Panc1 (cell line): ENCODE data around the gene SPEF1. TPM values are rescaled to one million over a fixed set of nuclear protein-coding genes. Genes with fewer than 3 reads are reported as not detected.

Experiments used
- ATAC-seq: fragments of 200-7000 bp; cut with Tn5 transposase; 2 replicates; pipeline ENCODE4 v1.9.1; 2020; ENCODE audit warnings: mild to moderate bottlenecking, moderate library complexity
- BruUV-seq: library from RNA; stranded (reverse); fragments of 400-500 nt; replicated peaks from 2 replicates; lab custom pipeline; 2021; lab: Mats Ljungman, UMichigan
- CTCF ChIA-PET: fragments of 300-600 bp; sonication (Branson Sonifier 250); formaldehyde crosslinking; loops from one replicate; lab custom pipeline; 2022; ENCODE audit warnings: antibody characterized with exemption; lab: Charles Lee
- POLR2A ChIA-PET: fragments of 300-600 bp; sonication (Branson Sonifier 250); formaldehyde crosslinking; loops from one replicate; lab custom pipeline; 2022; ENCODE audit warnings: antibody characterized with exemption; lab: Charles Lee
- DNase-seq: peaks from one replicate; pipeline ENCODE4 v3.0.0-alpha.2; 2010; ENCODE audit warnings: low read depth, low spot score
- H3K27ac ChIP-seq: 2 replicates; pipeline ENCODE4 v1.5.1; 2011; ENCODE audit warnings: mild to moderate bottlenecking, low read length, inconsistent platforms
- H3K27me3 ChIP-seq: fragments of 200-500 bp; sonication (Bioruptor generic); 2 replicates; pipeline ENCODE4 v1.6.0; 2014; ENCODE audit warnings: low read length, inconsistent platforms; ENCODE audit not compliant: control insufficient read depth, insufficient read depth
- H3K36me3 ChIP-seq: fragments of 200-500 bp; sonication (Bioruptor generic); 2 replicates; pipeline ENCODE4 v1.5.1; 2014; ENCODE audit warnings: inconsistent platforms, mild to moderate bottlenecking, low read length, moderate library complexity; ENCODE audit not compliant: control insufficient read depth, insufficient read depth
- H3K4me1 ChIP-seq: 2 replicates; pipeline ENCODE4 v1.5.1; 2011; ENCODE audit warnings: inconsistent platforms, mild to moderate bottlenecking, low read length, moderate library complexity; ENCODE audit not compliant: control insufficient read depth, insufficient read depth
- H3K4me3 ChIP-seq, 2 experiments: 2 replicates each; pipeline ENCODE4 v1.5.1; 2011 to 2012; ENCODE audit warnings: low read depth in 2 of 2, low read length in 2 of 2, mild to moderate bottlenecking in 2 of 2, inconsistent platforms in 1 of 2, moderate library complexity in 1 of 2
- H3K9me3 ChIP-seq: fragments of 200-500 bp; sonication (Bioruptor generic); 2 replicates; pipeline ENCODE4 v1.5.1; 2014; ENCODE audit warnings: low read depth, mild to moderate bottlenecking, inconsistent platforms, low read length, moderate library complexity; ENCODE audit not compliant: control insufficient read depth, insufficient read depth
- CTCF ChIP-seq: fragments of 450-650 bp; IDR thresholded peaks from 2 replicates; pipeline ENCODE4 v1.5.1; 2017; ENCODE audit warnings: mild to moderate bottlenecking
- POLR2AphosphoS5 ChIP-seq: IDR thresholded peaks from 2 replicates; pipeline ENCODE4 v1.6.1; 2012; ENCODE audit warnings: mild to moderate bottlenecking, low read depth, low read length, moderate library complexity
- REST ChIP-seq, 2 experiments: IDR thresholded peaks; 2 replicates each; pipeline ENCODE4 v1.6.1; 2011 to 2012; ENCODE audit warnings: low read depth in 2 of 2, control low read depth in 1 of 2, low read length in 1 of 2, mild to moderate bottlenecking in 1 of 2, moderate library complexity in 1 of 2; ENCODE audit not compliant: insufficient read depth in 1 of 2
- SIN3A ChIP-seq: IDR thresholded peaks from 2 replicates; pipeline ENCODE4 v1.6.1; 2012; ENCODE audit warnings: low read depth, mild to moderate bottlenecking, low read length, moderate library complexity, borderline replicate concordance; ENCODE audit not compliant: insufficient read depth
- TCF7L2 ChIP-seq: IDR thresholded peaks from 2 replicates; pipeline ENCODE4 v1.6.1; 2011; ENCODE audit warnings: mild to moderate bottlenecking, low read depth, low read length, inconsistent platforms
- in situ Hi-C: cut with HindIII; loops from 2 replicates; pipeline ENCODE4 v1.10.0; 2016; ENCODE audit warnings: low sequenced_read_pairs, low pct_unique_long_range_greater_than_20kb
- intact Hi-C: fragments of 100-400 bp; cut with micrococcal nuclease; formaldehyde crosslinking; loops from one replicate; pipeline ENCODE4 v1.10.0; 2022; ENCODE audit not compliant: unreplicated experiment
- total RNA-seq: library from RNA; stranded (reverse); gene quantifications from one replicate; pipeline ENCODE4 v1.2.1, GENCODE V29; 2021; ENCODE audit not compliant: unreplicated experiment

Gene SPEF1
- total RNA-seq, 1 experiment from 2014 or later = 0.41 TPM

- Histone ChIP-seq H3K27ac (peak overlapping the region; percentile 89), H3K36me3 (0 out of 2 replicates have a peak, but pooled peaks cover 4% of the 10 kb centered on the region), H3K27me3 (no peaks in the 10 kb centered on the region), H3K4me3 (peak overlapping the region; percentile 60 to 74), H3K9me3 (no peaks in the 10 kb centered on the region), H3K4me1 (peaks cover 23% of the 10 kb centered on the region)
- ChIA-PET CTCF (interaction anchor here (0.6 kb wide), 3 partner anchors 13 to 1302 kb away, joined by 3 to 6 read pairs (median 4); no protein-coding TSS in a partner anchor), POLR2A (interaction anchor here (0.5 to 0.7 kb wide), 2 partner anchors 31 to 32 kb away, joined by 4 to 12 read pairs; no protein-coding TSS in a partner anchor)
- no peak for TF ChIP-seq CTCF
- no peak for TF ChIP-seq REST (IDR thresholded peaks at IDR 0.05; ENCODE audit: insufficient read depth in 1 of 2, low read depth in 2 of 2, low read length in 1 of 2)
- no peak for TF ChIP-seq SIN3A
- TF ChIP-seq TCF7L2 = no peak
- no peak for TF ChIP-seq POLR2AphosphoS5
- no peak for DNase-seq
- no peak for ATAC-seq
- in situ Hi-C loops (no loop called here), intact Hi-C loops (loop anchor here (2.0 kb wide), 1 partner anchor 31 kb away; no protein-coding TSS in a partner anchor)
- BruUV-seq = no TSS peak
Observed at GRCh38 chr20:3819411-3820047, 38.3 kb upstream of the SPEF1 start.

GRCh38 chr20:3818155-3819151, 37.2 kb upstream of the SPEF1 start:
- H3K27me3 ChIP-seq = no peaks in the 10 kb centered on the region
- in situ Hi-C loops (no loop called here), intact Hi-C loops (no loop called here)
- ATAC-seq = peak; percentile 78
- no peaks in the 10 kb centered on the region for H3K9me3 ChIP-seq
- no TSS peak for BruUV-seq
- H3K36me3 ChIP-seq = 0 out of 2 replicates have a peak, but pooled peaks cover 4% of the 10 kb centered on the region
- peaks cover 29% of the 10 kb centered on the region for H3K4me1 ChIP-seq
- peak overlapping the region; percentile 89 for H3K27ac ChIP-seq
- H3K4me3 ChIP-seq = no peak overlapping the region
- DNase-seq = peak; percentile 57
- CTCF ChIA-PET = interaction anchor here (0.6 to 1.6 kb wide), 9 partner anchors 8 to 1301 kb away, joined by 3 to 22 read pairs (median 6); partner anchors contain the start of genes CDC25B and CENPB
- POLR2A ChIA-PET = interaction anchor here (0.6 to 0.7 kb wide), 2 partner anchors 9 to 31 kb away, joined by 5 to 12 read pairs; no protein-coding TSS in a partner anchor
- TF ChIP-seq POLR2AphosphoS5 (no peak), CTCF (peak; percentile 87)
